ENCODE results near the gene CRELD2.

Gene CRELD2

GRCh38 chr22:49975543-49976389, 57.3 kb downstream of the CRELD2 start:
- ChIA-PET POLR2A (no interaction called here), CTCF (interaction anchor here (1.2 to 3.3 kb wide), 3 partner anchors 17 to 55 kb away, joined by 3 to 9 read pairs (median 9); no protein-coding TSS in a partner anchor)
- TF ChIP-seq CTCF (IDR thresholded peaks at IDR 0.05; ENCODE audit: control extremely low read depth, extremely low read depth, low read depth, missing control alignments), result no peak
- DNase-seq (ENCODE audit: extremely low spot score), result peak; percentile 77

GRCh38 chr22:49976439-49977175, 58.2 kb downstream of the CRELD2 start:
- ChIA-PET CTCF (interaction anchor here (1.2 to 3.3 kb wide), 3 partner anchors 16 to 54 kb away, joined by 3 to 9 read pairs (median 9); no protein-coding TSS in a partner anchor), POLR2A (interaction anchor here (0.6 kb wide), 1 partner anchor 588 kb away, joined by 4 read pairs; no protein-coding TSS in a partner anchor)
- DNase-seq (ENCODE audit: extremely low spot score), result peak; percentile 75
- TF ChIP-seq CTCF (IDR thresholded peaks at IDR 0.05; ENCODE audit: control extremely low read depth, extremely low read depth, low read depth, missing control alignments), result no peak

Data from GM10248 (cell line).